Panc1 (cell line): ENCODE measurements around the gene TRAK1. TPM values are rescaled to one million over a fixed set of nuclear protein-coding genes. Genes with fewer than 3 reads are reported as not detected.
A peak's percentile ranks its signal among the peaks of the same experiment; 100 is the strongest.

ENCODE experiments used
- ATAC-seq: fragments of 200-7000 bp; cut with Tn5 transposase; 2 replicates; pipeline ENCODE4 v1.9.1; 2020; ENCODE audit warnings: mild to moderate bottlenecking, moderate library complexity
- BruUV-seq: library from RNA; stranded (reverse); fragments of 400-500 nt; replicated peaks from 2 replicates; lab custom pipeline; 2021; lab: Mats Ljungman, UMichigan
- CTCF ChIA-PET: fragments of 300-600 bp; sonication (Branson Sonifier 250); formaldehyde crosslinking; loops from one replicate; lab custom pipeline; 2022; ENCODE audit warnings: antibody characterized with exemption; lab: Charles Lee
- POLR2A ChIA-PET: fragments of 300-600 bp; sonication (Branson Sonifier 250); formaldehyde crosslinking; loops from one replicate; lab custom pipeline; 2022; ENCODE audit warnings: antibody characterized with exemption; lab: Charles Lee
- DNase-seq: peaks from one replicate; pipeline ENCODE4 v3.0.0-alpha.2; 2010; ENCODE audit warnings: low read depth, low spot score
- H3K27ac ChIP-seq: 2 replicates; pipeline ENCODE4 v1.5.1; 2011; ENCODE audit warnings: mild to moderate bottlenecking, low read length, inconsistent platforms
- H3K27me3 ChIP-seq: fragments of 200-500 bp; sonication (Bioruptor generic); 2 replicates; pipeline ENCODE4 v1.6.0; 2014; ENCODE audit warnings: low read length, inconsistent platforms; ENCODE audit not compliant: control insufficient read depth, insufficient read depth
- H3K36me3 ChIP-seq: fragments of 200-500 bp; sonication (Bioruptor generic); 2 replicates; pipeline ENCODE4 v1.5.1; 2014; ENCODE audit warnings: inconsistent platforms, mild to moderate bottlenecking, low read length, moderate library complexity; ENCODE audit not compliant: control insufficient read depth, insufficient read depth
- H3K4me1 ChIP-seq: 2 replicates; pipeline ENCODE4 v1.5.1; 2011; ENCODE audit warnings: inconsistent platforms, mild to moderate bottlenecking, low read length, moderate library complexity; ENCODE audit not compliant: control insufficient read depth, insufficient read depth
- H3K4me3 ChIP-seq, 2 experiments: 2 replicates each; pipeline ENCODE4 v1.5.1; 2011 to 2012; ENCODE audit warnings: low read depth in 2 of 2, low read length in 2 of 2, mild to moderate bottlenecking in 2 of 2, inconsistent platforms in 1 of 2, moderate library complexity in 1 of 2
- H3K9me3 ChIP-seq: fragments of 200-500 bp; sonication (Bioruptor generic); 2 replicates; pipeline ENCODE4 v1.5.1; 2014; ENCODE audit warnings: low read depth, mild to moderate bottlenecking, inconsistent platforms, low read length, moderate library complexity; ENCODE audit not compliant: control insufficient read depth, insufficient read depth
- POLR2AphosphoS5 ChIP-seq: IDR thresholded peaks from 2 replicates; pipeline ENCODE4 v1.6.1; 2012; ENCODE audit warnings: mild to moderate bottlenecking, low read depth, low read length, moderate library complexity
- SIN3A ChIP-seq: IDR thresholded peaks from 2 replicates; pipeline ENCODE4 v1.6.1; 2012; ENCODE audit warnings: low read depth, mild to moderate bottlenecking, low read length, moderate library complexity, borderline replicate concordance; ENCODE audit not compliant: insufficient read depth
- TCF7L2 ChIP-seq: IDR thresholded peaks from 2 replicates; pipeline ENCODE4 v1.6.1; 2011; ENCODE audit warnings: mild to moderate bottlenecking, low read depth, low read length, inconsistent platforms
- in situ Hi-C: cut with HindIII; loops from 2 replicates; pipeline ENCODE4 v1.10.0; 2016; ENCODE audit warnings: low sequenced_read_pairs, low pct_unique_long_range_greater_than_20kb
- intact Hi-C: fragments of 100-400 bp; cut with micrococcal nuclease; formaldehyde crosslinking; loops from one replicate; pipeline ENCODE4 v1.10.0; 2022; ENCODE audit not compliant: unreplicated experiment
- total RNA-seq: library from RNA; stranded (reverse); gene quantifications from one replicate; pipeline ENCODE4 v1.2.1, GENCODE V29; 2021; ENCODE audit not compliant: unreplicated experiment
- TF ChIP-seq, protein P1 (sequence below), 2 experiments: IDR thresholded peaks; 2 replicates each; pipeline ENCODE4 v1.6.1; 2011 to 2012; ENCODE audit warnings: low read depth in 2 of 2, control low read depth in 1 of 2, low read length in 1 of 2, mild to moderate bottlenecking in 1 of 2, moderate library complexity in 1 of 2; ENCODE audit not compliant: insufficient read depth in 1 of 2
- TF ChIP-seq, protein P2 (sequence below): fragments of 450-650 bp; IDR thresholded peaks from 2 replicates; pipeline ENCODE4 v1.5.1; 2017; ENCODE audit warnings: mild to moderate bottlenecking

The TRAK1 gene
- total RNA-seq, 1 experiment from 2014 or later: 38.4 TPM

DNA sequence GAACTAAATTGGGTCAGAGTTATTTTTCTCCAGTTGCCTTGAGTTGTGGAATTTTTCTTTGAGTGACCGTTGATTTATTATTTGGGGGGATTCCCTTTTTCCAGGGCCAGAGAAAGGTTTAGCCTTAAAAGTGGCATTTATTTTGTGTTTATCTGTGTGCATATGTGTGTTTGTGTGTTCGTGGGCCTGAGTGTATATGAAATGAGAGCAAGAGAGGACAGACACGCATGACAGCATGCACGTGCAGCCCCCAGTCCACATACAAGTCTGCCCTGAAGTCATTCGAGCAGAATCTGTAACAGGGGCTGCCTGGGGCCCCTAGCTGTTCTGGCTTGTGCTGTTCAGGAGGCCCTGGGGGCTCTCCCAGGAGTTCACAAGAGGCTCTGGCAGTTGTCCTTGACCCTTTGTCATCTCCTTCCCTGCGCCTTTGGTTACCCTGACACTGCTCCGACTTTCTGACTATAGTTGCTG is 18.3 kb upstream of the TRAK1 start:
- ChIA-PET CTCF (interaction anchor here (0.9 kb wide), 1 partner anchor 118 kb away, joined by 4 read pairs; no protein-coding TSS in a partner anchor), POLR2A (interaction anchor here (0.6 to 0.7 kb wide), 2 partner anchors 92 to 215 kb away, joined by 3 to 4 read pairs; no protein-coding TSS in a partner anchor)
- H3K27ac ChIP-seq: peak overlapping the region; percentile 91
- H3K27me3 ChIP-seq: no peaks in the 10 kb centered on the region
- peak overlapping the region; percentile 19 to 53 for H3K4me3 ChIP-seq
- H3K9me3 ChIP-seq: no peaks in the 10 kb centered on the region
- peaks cover 45% of the 10 kb centered on the region for H3K4me1 ChIP-seq
- TF ChIP-seq TCF7L2: no peak
- TF ChIP-seq, protein P1, sequence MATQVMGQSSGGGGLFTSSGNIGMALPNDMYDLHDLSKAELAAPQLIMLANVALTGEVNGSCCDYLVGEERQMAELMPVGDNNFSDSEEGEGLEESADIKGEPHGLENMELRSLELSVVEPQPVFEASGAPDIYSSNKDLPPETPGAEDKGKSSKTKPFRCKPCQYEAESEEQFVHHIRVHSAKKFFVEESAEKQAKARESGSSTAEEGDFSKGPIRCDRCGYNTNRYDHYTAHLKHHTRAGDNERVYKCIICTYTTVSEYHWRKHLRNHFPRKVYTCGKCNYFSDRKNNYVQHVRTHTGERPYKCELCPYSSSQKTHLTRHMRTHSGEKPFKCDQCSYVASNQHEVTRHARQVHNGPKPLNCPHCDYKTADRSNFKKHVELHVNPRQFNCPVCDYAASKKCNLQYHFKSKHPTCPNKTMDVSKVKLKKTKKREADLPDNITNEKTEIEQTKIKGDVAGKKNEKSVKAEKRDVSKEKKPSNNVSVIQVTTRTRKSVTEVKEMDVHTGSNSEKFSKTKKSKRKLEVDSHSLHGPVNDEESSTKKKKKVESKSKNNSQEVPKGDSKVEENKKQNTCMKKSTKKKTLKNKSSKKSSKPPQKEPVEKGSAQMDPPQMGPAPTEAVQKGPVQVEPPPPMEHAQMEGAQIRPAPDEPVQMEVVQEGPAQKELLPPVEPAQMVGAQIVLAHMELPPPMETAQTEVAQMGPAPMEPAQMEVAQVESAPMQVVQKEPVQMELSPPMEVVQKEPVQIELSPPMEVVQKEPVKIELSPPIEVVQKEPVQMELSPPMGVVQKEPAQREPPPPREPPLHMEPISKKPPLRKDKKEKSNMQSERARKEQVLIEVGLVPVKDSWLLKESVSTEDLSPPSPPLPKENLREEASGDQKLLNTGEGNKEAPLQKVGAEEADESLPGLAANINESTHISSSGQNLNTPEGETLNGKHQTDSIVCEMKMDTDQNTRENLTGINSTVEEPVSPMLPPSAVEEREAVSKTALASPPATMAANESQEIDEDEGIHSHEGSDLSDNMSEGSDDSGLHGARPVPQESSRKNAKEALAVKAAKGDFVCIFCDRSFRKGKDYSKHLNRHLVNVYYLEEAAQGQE (IDR thresholded peaks at IDR 0.05; ENCODE audit: insufficient read depth in 1 of 2, low read depth in 2 of 2, low read length in 1 of 2): no peak
- TF ChIP-seq SIN3A: no peak
- TF ChIP-seq, protein P2, sequence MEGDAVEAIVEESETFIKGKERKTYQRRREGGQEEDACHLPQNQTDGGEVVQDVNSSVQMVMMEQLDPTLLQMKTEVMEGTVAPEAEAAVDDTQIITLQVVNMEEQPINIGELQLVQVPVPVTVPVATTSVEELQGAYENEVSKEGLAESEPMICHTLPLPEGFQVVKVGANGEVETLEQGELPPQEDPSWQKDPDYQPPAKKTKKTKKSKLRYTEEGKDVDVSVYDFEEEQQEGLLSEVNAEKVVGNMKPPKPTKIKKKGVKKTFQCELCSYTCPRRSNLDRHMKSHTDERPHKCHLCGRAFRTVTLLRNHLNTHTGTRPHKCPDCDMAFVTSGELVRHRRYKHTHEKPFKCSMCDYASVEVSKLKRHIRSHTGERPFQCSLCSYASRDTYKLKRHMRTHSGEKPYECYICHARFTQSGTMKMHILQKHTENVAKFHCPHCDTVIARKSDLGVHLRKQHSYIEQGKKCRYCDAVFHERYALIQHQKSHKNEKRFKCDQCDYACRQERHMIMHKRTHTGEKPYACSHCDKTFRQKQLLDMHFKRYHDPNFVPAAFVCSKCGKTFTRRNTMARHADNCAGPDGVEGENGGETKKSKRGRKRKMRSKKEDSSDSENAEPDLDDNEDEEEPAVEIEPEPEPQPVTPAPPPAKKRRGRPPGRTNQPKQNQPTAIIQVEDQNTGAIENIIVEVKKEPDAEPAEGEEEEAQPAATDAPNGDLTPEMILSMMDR: no peak
- TF ChIP-seq POLR2AphosphoS5: no peak
- DNase-seq (no peak), ATAC-seq (no peak)
- intact Hi-C loops (loop anchor here (5.0 kb wide), 1 partner anchor 46 kb away; no protein-coding TSS in a partner anchor), in situ Hi-C loops (no loop called here)
- TSS peak; percentile 62 for BruUV-seq
- H3K36me3 ChIP-seq: no peaks in the 10 kb centered on the region

DNA sequence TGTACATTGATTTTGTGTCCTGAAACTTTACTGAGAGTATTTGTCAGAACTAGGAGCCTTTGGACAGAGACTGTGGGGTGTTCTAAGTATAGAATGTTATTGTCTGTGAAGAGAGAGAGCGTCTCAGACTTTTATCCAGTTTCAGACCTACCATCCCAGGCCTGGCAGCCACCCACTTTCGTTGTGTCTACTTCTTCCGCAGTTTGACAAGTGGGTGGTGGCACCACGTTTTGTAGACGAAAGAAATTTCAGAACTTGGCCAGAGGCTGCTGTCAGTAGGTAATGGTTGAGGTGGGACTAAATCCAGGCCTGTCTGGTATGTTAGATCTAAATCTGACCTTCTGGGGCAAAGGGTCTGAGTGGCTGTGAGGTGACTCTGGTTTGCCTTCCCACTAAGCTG is 13.4 kb upstream of the TRAK1 start:
- intact Hi-C loops: no loop called here
- no peaks in the 10 kb centered on the region for H3K27me3 ChIP-seq
- no peaks in the 10 kb centered on the region for H3K9me3 ChIP-seq
- no TSS peak for BruUV-seq
- DNase-seq (no peak), ATAC-seq (no peak)
- TF ChIP-seq, protein P2: no peak
- TF ChIP-seq SIN3A (no peak), POLR2AphosphoS5 (no peak), TCF7L2 (no peak)
- TF ChIP-seq, protein P1 (IDR thresholded peaks at IDR 0.05; ENCODE audit: insufficient read depth in 1 of 2, low read depth in 2 of 2, low read length in 1 of 2): no peak
- in situ Hi-C loops: no loop called here
- peak overlapping the region; percentile 61 for H3K27ac ChIP-seq
- no peaks in the 10 kb centered on the region for H3K36me3 ChIP-seq
- no peak overlapping the region for H3K4me3 ChIP-seq
- POLR2A ChIA-PET: no interaction called here
- H3K4me1 ChIP-seq: peaks cover 56% of the 10 kb centered on the region
- CTCF ChIA-PET: no interaction called here
